K562 (cell line): Measurements from ENCODE around the gene KIF26B. TPM values are rescaled to one million over a fixed set of nuclear protein-coding genes. Genes with fewer than 3 reads are reported as not detected.

Source experiments
- CHAMP1 ChIP-seq: fragments of 450-650 bp; IDR thresholded peaks from 2 replicates; pipeline ENCODE4 v1.6.1; 2016; ENCODE audit warnings: mild to moderate bottlenecking
- ZFP91 ChIP-seq: sonication (generic); formaldehyde crosslinking; IDR thresholded peaks from 2 replicates; pipeline ENCODE4 v1.8.0; 2022; ENCODE audit warnings: mild to moderate bottlenecking, missing genetic modification reagents
- ZNF518B ChIP-seq: fragments of 250-450 bp; sonication (Bioruptor Pico); IDR thresholded peaks from 2 replicates; pipeline ENCODE4 v1.5.0; 2021; ENCODE audit warnings: mild to moderate bottlenecking, moderate library complexity
- polyA plus RNA-seq, 8 experiments: library from polyadenylated mRNA; depleted of rRNA in 4 of 8; stranded (reverse) in 5 of 8; unstranded in 3 of 8; fragments of >200 nt; fragmentation: Nextera tagmentation in 2 of 8; fragmentation: Illumina TruSeq in 1 of 8; extraction: Ambion mirVana in 2 of 8; extraction: Trizol in 1 of 8; gene quantifications; 2 replicates each; pipeline versions ENCODE4 v1.2.1 to v1.2.3, GENCODE V29; 2011 to 2014; ENCODE audit warnings: inconsistent platforms in 1 of 8, missing spikeins in 1 of 8
- total RNA-seq, 7 experiments: library from RNA; depleted of rRNA in 6 of 7; stranded (reverse); fragments of >200 nt in 6 of 7; fragmentation: Illumina TruSeq in 2 of 7; extraction: Trizol in 2 of 7; gene quantifications; 2 replicates each; pipeline versions ENCODE4 v1.2.1 to v1.2.3, GENCODE V29; 2011 to 2021; ENCODE audit warnings: low replicate concordance in 1 of 7

The KIF26B gene
- total and polyA plus RNA-seq, 9 of the 15 experiments (the other 6 are each of a cell fraction or from before 2014, with no cell fraction given) = 0.02 to 0.08 (median 0.03) TPM; not detected in 6

- TF ChIP-seq ZNF518B (CRISPR knock-in tag) (no peak), ZFP91 (CRISPR knock-in tag) (no peak), CHAMP1 (no peak)
Measured at GRCh38 chr1:245217853-245218608, 63.2 kb downstream of the KIF26B start (continued).
